C4-2B (cell line): ENCODE results near the gene IRF2BP2.

ENCODE experiments used
- CTCF ChIP-seq: fragments of 450-650 bp; conservative IDR thresholded peaks from 2 replicates; pipeline ENCODE4 v1.5.1; 2017; ENCODE audit warnings: mild to moderate bottlenecking
- ZFX ChIP-seq: fragments of 450-650 bp; IDR thresholded peaks from 2 replicates; pipeline ENCODE4 v1.6.1; 2017

GRCh38 chr1:234559902-234560676 is 49.9 kb downstream of the IRF2BP2 start:
- no peak for TF ChIP-seq CTCF
- TF ChIP-seq ZFX, result no peak
